Left hindlimb (tissue), 1 donor: ENCODE data around the gene DNAJC16.
A peak's percentile ranks its signal among the peaks of the same experiment; 100 is the strongest.
"Not testable (repeated sequence)": the region's sequence is repeated elsewhere in the genome, so short reads cannot be mapped to it uniquely, and the experiment has no call there.

ENCODE experiments used
- DNase-seq: peaks from one replicate; pipeline ENCODE4 v3.0.0-alpha.2; 2018

Gene DNAJC16

DNA sequence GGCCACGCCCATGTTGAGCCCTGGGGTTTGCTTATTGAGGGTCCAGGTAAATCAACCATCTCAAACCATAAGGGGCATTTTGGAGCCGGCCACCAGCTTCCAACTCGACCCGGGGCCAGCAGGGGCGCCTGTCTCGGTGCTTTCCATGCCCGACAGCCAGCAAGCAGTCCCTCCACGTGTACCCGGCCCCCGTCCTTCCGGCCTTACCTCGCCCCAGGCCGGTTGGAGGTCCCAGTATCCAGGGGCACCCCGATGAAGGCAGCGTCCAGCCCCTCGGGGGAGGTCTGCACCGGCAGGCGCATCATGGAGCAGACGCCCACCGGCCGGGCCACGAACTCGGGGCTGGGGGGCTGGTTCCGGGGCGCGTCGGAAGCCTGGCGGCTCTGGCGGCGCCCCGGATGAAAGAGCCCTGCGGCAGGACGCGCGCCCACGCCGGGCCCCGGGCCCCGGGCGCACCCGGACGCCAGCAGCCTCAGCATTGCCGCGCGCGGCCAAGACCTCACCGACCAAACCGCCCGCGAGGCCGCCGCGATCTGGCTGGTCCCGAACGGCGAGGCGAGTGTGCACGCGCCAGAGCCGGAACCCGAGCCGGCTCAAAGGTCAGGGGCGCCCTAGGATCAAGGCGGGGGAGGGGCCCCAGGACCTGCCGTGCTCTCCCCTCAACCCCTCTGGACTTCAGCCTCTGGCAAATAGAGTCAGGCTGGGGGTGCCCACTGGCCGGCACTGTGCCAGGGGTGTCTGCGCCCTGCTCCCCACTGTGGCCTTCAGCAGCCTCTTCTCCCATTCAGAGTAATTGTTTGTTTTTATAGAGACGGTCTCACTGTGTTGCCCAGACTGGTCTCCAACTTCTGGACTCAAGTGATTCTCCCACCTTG is 58.1 kb downstream of the DNAJC16 start, which contains the start of gene AGMAT:
AGMAT (minus strand) TSS at position 563 of the 875 bp plus-strand sequence; CDS start at position 479, 84 bp downstream.
- DNase-seq = peak; percentile 52

DNA sequence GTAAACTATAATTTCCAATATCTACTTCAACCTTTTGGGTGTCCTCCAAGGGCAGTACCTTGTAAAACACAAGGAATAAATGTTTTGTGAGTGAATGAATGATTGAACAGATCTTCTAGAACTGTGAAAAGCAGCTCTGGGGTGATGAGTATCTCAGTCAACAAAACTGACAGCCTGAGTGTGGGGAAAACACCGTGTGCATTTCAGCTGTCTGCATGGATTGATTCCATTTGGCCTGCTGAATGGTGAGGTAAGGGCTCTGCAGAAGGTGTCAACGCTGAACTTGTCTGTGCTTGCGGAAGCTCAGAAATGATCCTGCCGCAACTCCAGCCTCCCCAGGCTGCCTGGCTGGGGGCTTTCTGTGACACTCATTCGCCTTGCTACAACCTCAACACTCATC is 65.6 kb downstream of the DNAJC16 start:
- DNase-seq = no peak

DNA sequence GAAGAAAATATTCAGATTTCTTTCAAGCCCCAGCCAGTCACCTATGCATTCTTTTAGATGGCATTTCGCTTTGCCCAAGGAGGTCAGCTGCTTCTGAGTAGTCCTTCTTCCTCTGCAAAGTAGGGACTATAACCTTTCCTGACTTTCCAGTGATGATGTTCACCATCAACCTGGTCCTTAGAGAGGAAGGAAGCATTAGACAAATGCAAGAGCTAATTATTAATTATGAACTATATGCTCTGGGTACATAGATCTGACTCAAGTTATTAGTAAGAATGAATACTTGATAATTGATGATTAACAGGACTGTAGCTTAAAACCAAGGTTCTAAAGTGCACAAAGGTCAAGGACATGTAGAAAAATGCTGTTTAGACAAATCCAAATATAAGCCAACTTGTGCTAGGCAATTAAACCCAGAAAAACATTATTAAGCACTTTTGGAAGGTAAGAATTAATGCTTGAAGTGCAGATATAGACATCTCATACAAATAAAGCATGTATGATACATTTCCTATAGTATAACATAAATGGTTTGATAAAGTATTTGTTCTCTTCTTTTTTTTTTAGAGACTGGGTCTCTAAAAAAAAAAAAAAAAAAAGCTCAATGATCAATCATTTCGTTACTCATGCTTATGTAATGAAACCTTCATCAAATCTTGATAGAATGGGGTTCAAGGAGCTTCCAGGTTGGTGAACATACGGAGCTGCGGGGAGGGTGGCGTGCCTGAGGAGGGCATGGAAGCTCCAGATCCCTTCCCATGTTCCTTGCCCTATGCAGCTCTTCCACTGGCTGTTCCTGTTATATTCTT is 69.4 kb downstream of the DNAJC16 start:
- DNase-seq = no peak

DNA sequence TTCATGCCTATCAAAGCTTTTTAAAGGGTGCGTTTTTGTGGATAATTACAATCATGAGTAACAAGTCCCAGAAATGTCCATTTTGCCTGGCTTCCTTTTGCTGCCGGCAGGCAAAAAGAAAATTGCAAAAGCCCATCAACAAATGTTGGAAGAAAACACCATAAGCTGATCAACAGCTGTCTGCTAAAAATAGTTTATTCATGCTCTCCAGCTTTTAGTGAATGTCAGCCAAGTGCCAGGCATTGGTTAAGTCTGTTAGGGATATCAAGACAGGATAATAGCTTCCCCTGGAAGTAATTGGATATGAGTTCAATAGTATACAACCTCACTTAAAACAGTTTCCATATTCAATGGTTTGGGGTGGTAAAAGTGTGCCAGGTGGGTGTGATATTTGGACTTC is 71.8 kb downstream of the DNAJC16 start:
- DNase-seq = no peak

DNA sequence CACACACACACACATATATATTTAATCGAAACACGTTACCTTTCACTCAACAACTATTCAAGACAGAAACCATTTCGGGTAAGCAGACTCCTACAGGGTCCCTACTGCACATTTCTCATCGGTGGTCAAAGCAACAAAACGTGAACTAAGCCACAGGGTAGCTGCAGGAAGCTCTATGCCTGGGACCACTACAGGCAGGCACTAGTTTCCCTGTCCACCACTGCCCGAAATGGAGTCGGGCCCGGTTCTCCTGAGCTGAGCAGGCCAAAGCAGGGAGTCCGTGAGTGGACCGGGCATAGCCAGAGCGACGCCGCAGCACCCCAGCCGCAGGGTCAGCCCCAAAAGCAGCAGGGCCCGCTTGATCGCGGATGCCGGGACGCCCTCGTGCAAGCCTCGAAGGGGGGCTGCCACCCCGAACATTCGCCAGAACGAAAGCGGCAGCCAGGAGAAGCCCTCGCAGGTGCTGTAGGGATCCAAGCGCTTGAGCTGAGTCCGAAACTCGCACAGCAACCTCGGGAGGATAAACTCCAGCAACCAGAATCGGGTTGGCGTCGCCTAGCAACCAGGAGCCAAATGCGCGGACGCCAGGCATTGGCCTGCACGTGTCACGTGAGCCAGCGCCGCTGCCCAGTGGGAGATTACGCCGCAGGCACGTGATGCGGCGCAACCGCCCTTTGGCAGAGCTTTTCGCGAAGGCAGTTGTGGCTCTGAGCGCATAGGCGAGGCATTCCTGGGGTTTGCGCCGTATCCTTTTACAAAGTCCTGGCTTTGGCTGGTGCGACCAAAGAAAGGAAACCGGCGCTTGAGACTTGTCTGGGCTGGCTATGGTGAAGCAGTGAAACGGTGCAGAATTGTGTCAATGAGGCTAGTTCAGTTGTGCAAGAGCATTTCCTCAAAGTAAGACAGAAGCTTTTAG is 76.7 kb downstream of the DNAJC16 start:
- peak; percentile 97 for DNase-seq

DNA sequence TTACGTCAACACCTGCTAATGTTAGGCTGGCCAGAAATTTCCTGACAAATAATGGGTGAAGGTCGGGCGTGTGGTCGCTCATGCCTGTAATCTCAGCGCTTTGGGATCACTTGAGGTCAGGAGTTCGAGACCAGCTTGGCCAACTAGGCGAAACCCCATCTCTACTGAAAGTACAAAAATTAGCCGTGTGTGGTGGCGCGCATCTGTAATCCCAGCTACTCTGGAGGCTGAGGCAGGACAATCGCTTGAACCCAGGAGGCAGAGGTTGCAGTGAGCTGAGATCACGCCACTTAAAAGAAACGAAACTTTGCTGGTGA is 77.3 kb downstream of the DNAJC16 start:
- not testable (repeated sequence) for DNase-seq

DNA sequence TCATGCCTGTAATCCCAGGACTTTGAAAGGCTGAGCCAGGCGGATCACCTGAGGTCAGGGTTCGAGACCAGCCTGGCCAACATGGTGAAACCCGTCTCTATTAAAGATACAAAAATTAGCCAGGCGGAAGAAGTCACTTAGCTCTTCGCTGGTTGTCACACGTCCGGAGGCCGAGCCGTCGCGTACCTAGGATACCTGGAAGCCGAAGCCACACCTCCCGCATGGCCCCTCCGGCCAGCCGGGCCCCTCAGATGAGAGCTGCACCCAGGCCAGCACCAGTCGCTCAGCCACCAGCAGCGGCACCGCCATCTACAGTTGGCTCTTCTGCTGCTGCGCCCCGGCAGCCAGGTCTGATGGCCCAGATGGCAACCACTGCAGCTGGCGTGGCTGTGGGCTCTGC is 77.8 kb downstream of the DNAJC16 start:
- DNase-seq = not testable (repeated sequence)

DNA sequence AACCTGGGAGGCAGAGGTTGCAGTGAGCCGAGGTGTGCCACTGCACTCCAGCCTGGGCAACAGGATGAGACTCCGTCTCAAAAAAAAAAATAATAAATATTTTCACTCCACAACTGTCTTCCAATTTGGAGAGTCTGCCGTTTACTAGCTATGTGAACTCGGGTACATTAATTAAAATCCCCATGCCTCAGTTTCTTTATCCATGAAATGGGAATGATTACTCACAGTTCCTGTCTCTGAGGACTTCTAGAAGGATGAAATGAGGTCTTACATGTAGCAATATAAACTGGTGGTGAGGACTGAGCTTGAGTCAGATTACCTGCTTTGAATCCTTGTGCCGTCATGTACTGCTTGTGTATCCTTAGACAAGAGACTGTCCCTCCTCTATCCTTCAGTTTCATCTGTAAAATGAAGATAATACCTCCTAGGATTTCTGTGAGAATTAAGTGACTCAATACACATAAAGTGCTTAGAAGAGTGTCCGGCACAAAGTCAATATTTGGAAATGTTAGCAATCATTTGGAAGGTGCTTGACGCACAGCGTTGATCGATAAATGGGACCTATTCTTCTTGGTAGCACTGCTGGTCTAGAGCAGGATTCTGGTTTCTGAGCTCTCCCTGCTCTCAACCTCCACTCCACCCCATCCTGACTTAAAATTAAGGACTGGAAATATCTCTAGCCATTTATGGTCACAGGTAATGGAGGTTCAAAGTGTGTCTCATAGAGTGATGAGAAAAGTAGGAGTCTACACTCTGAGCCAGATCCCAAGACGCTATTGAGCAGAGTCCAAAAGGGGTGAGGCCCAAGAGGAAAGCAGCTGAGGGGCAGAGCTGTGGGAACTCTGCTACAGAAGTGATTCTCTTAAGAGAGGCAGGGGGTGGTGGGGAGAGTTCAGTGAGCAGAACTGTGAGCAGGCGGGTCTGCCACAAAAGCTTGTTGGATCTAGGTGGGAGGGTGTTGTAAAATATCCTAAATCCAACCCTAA is 79.0 kb downstream of the DNAJC16 start:
- no peak for DNase-seq

DNA sequence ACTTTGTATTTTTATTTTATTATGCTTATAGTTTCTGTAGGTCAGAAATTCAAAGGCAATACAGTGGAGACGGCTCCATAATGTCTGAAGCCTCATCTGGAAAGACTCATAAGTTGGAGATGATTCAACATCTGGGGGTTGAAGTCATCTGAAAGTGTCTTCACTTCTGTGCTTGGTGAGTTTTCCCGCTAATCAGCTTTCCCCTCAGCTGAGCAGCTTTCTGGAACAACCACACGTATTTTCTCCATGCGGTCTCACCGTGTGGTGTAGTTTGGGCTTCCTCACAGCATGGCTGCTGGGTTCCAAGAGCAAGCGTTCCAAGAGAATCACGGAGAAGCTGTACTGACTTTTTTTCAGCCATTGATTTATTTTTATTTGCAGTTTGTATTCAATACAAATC is 83.0 kb downstream of the DNAJC16 start:
- DNase-seq = no peak

DNA sequence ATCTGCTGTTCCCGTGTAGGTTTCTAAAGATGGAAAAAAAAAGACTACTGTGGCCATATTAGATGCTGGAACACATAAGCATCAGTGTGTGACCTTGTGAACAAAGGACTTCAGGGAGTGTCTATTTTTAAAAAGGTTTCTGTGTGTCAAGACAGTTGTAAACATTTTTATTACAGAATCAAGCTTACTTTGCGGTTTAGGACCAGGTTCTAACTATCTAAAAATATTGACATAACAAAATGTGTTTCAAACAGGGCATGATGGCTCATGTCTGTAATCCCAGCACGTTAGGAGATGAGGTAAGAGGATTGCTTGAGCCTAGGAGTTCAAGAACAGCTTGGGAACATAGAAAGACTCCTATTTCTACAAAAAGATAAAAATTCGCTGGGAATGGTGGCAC is 83.5 kb downstream of the DNAJC16 start:
- no peak for DNase-seq

DNA sequence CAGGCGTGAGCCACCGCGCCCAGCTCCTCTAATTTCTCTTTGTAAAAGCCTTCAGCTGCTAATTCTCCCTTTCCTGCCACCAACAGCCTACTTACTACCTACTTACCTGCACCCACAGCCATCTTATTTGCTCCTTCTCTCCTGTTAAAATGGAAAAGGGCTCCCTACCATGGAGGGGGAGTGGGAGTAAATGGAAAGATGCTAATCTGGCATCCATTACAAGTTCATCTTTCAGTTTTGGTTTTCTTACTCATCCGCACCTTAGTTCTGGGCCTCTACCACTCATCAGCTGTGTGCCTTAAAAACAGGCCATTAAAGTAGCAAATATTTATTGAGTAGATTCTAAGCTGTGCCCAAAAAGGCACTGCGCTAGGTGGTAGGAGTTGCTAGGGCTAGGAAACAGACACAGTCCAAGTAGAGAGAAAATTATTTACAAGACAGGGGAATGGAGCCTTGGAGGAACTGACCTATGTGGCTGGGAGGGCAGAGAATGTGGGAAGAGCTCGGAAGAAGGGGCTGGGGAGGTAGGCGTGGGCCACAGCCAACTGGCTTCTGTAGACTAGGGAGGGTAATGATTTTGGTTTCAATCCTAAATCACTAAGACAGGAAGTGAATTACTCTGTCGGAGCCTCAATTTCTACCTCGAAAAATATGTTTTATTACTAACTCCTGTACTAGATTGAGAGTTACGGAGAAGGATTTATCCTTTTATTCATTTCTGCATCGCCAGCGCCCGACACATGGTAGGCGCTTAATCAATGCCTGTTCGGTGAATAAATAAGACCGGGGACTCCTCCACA is 89.9 kb downstream of the DNAJC16 start:
- DNase-seq = no peak

DNA sequence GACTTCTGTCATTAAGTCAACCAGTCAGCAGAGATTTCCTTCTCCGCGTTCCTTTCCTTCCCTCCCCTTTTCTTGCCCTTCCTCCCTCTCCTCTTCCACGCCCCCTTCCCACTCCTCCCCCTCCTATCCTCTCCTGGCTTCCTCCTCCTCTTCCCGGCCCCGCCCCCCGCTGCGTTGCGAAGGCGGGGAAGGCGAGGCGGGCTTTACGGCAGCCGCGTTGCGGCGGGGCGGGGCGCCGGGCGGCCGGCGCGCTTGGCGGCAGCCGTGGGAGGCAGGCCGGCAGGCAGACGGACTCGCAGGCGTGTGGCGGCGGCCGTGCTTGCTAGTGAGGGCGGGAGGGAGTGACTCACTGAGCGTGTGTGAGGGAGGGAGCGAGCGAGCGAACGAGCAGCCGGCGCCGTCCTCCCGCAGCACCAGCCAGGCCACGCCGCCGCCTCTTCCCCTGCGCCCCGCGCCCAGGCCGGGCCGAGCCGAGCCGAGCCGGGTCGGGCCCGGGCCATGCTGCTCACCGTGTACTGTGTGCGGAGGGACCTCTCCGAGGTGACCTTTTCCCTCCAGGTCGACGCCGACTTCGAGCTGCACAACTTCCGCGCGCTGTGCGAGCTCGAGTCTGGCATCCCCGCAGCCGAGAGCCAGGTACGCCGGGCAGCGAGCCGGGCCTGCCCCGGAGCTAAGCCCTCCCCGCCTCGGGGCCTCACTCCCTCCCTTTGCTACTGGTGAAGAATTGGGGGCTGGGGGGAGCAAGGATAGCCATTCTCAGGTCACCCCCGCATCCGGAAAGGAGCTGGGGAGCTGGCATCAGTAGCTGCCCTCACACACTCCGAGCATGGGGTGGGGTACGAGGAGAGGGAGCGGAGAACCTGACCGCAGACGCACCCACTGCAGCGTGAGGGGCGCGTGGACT is 90.8 kb downstream of the DNAJC16 start, which contains the start of gene DDI2:
DDI2 (plus strand) TSS at position 286 of the 904 bp plus-strand sequence; CDS start at position 499, 213 bp downstream.
- peak; percentile 98 for DNase-seq

DNA sequence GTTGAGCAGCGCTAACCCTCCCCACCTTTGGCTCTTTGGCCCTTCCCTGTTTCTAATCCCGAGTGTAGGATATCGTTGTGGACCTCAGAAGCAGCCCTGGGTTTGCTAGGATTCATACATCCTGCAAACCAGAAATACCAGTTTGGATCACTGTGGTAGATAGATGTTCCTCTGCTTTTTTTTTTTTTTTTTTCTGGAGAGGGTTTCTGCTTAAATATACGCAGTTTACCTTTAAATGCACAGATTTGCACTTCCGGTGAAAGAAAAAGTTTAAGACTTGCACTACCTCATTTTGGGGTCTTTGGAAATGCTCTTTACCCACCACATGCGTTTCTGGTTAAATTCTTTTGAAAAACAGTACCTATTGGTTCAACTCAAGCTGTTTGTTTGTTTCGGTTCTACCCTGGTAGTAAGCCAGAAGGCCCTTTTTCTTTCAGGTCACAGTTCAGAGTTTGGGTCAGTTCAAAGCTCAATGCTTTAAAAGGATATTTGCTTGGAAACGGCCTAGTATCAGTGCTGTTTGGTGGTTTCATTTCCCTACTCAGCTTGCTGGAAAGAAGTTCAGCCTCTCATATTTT is 91.5 kb downstream of the DNAJC16 start:
- no peak for DNase-seq

DNA sequence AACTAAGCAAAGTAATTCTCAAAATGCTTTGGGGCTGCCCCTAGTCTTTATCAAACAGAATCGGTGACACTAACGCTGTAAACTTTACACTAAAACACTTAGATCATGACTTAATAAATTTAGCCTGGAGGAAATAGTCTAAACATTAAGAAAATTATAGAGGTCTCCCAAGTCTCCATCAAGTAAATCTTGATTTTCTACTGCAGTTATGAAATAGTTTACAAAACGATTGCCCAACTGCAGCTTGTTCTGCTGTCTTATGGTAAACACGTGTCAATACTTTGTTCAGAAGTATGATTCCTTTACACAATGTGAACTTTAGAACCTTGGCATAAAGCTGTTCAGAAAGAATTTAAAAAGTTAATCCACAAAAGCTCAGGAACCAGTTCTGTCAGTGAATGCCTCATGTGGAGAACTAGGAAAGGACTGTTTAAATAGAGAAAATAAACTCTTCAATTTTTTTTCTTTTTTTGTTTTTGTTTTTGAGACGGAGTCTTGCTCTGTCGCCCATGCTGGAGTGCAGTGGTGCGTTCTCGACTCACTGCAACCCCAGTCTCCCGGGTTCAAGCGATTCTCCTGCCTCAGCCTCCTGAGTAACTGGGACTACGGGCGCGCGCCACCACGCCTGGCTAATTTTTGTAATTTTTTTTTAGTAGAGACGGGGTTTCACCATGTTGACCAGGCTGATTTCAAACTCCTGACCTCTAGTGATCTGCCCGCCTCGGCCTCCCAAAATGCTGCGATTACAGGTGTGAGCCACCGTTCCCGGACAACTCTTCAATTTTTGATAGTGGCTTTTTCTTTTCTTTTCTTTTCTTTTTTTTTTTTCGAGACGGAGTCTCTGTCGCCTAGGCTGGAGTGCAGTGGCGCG is 92.2 kb downstream of the DNAJC16 start:
- DNase-seq = no peak

DNA sequence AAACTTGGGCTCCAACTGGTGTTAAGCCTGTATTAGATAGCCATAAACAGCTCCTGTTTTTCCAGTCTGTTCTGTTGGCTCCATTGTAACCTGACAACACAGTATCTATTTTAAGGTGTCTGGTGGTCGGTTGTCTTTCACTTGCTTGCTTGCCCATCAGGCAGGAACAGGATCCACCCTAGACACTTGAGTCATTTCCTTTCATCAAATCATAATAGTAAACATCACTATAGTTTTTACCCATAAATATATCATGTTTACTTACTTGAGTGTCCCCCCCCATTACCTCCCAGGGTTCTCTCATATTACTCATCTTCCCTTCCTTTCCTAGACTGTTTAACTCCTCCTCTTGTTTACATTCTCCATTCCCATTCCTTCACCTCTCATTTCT is 93.5 kb downstream of the DNAJC16 start:
- no peak for DNase-seq

DNA sequence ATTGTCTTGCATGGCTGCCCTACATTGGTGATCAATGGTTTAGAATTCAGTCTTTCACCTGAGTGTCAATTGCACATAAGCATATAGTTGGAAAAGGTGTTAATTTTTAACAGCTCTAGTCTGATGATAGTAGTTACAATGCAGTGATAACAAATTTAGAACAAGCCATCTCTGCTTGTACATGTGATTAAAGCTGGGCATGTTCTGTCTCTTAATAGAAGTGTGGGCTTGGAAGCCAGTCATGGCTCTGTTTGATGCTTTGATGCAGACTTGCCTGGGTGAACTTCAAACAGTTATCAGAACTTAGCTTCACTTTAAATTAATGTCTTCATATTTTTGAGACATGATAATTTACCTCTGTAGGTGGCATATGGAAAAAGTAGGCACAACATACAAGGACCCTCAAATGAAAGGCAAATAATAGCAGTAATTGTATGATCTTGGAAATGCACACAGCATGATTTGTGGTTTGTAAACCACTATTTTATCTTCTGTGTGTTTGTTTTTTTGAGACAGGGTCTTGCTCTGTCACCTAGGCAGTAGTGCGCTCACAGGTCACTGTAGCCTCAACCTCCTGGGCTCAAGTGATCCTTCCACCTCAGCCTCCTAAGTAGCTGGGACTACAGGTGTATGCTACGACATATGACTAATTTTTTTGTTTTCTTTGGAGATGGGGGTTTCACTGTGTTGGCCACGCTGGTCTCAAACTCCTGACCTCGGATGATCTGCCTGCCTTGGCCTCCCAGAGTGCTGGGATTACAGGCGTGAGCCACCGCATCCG is 94.4 kb downstream of the DNAJC16 start:
- DNase-seq = no peak

DNA sequence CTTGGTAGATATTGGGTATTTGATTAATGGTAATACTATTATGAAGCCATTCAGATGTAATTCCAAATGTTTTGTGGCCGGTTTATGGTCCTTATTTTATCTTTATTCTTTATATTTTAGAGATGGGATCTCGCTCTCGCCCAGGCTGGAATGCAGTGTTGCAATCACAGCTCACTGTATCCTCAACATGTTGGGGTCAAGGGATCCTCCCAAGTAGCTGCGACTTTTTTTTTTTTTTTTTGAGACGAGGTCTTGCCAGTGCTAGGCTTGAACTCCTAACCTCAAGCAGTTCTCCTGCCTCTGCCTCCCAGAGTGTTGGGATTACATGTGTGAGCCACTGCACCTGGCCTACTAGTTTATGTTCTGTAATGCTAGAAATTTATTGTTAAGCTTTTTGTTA is 95.3 kb downstream of the DNAJC16 start:
- no peak for DNase-seq
